D721Med (cell line): ENCODE results near the gene PIANP.
"Not testable (repeated sequence)": the region's sequence is repeated elsewhere in the genome, so short reads cannot be mapped to it uniquely, and the experiment has no call there.

Source experiments
- DNase-seq: peaks from one replicate; pipeline ENCODE4 v3.0.0; 2011; ENCODE audit warnings: low spot score; ENCODE audit not compliant: insufficient read length
- FAIRE-seq: peaks from 2 replicates; lab custom pipeline; 2011; peaks lifted over from hg19 to GRCh38; lab: Jason Lieb, UNC
- TF ChIP-seq, protein P1 (sequence below): IDR thresholded peaks from 2 replicates; pipeline ENCODE4 v1.5.1; 2012; ENCODE audit warnings: mild to moderate bottlenecking, control low read depth; ENCODE audit not compliant: insufficient read depth; ENCODE audit errors: missing control alignments

The PIANP gene

DNA sequence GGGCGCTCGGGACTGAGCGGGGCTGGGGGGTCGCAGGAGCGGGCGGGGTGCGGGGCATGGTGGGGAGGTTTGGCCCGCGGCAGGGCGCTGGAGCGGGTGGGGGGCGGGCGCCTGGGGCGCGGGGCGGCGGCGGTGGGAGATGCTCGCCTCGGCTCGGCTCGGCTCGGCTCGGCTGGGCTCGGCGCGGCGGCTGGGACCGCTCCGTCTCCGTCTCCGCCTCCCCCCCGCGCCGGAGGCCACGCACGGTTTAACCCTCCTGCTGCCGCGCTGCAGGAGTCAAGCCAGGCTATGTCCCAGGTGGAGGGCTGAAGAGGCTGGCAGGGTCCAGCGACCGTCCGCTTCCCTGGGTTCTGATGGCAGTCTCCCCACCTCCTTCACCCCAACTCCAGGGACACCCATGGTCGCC is at the start of gene PIANP:
PIANP (minus strand) TSS at position 170 of the 406 bp plus-strand sequence. CDS start 2,754 bp downstream, outside the sequence.
- FAIRE-seq (no peak), DNase-seq (peak; percentile 80)
- TF ChIP-seq, protein P1, sequence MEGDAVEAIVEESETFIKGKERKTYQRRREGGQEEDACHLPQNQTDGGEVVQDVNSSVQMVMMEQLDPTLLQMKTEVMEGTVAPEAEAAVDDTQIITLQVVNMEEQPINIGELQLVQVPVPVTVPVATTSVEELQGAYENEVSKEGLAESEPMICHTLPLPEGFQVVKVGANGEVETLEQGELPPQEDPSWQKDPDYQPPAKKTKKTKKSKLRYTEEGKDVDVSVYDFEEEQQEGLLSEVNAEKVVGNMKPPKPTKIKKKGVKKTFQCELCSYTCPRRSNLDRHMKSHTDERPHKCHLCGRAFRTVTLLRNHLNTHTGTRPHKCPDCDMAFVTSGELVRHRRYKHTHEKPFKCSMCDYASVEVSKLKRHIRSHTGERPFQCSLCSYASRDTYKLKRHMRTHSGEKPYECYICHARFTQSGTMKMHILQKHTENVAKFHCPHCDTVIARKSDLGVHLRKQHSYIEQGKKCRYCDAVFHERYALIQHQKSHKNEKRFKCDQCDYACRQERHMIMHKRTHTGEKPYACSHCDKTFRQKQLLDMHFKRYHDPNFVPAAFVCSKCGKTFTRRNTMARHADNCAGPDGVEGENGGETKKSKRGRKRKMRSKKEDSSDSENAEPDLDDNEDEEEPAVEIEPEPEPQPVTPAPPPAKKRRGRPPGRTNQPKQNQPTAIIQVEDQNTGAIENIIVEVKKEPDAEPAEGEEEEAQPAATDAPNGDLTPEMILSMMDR, result no peak

DNA sequence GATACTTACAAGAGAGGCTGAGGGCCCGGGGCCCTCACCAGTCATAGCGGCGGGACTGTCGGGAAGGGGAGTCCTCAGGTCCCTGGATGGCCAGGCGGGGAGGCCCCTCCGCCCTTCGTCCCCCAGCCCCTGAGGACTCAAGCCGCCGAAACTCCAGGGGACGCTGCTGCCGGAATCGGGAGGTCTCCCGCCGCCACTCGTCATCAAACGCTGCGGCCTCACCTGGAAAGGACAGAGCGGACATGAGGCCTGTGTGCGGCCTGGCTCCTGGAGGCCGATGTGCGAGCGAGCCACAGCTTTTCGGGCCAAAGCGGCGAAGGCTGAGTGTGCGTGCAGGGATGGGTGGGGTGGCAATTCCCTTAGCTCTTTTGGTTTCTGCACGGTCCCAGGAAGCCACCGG is 48.1 kb upstream of the PIANP start:
- TF ChIP-seq, protein P1, result no peak
- FAIRE-seq, result no peak

GRCh38 chr12:6747216-6747615 is 46.6 kb upstream of the PIANP start:
- TF ChIP-seq, protein P1, result no peak
- DNase-seq, result no peak
- FAIRE-seq, result no peak

More for the DNA sequence above, 48.1 kb upstream of the PIANP start:
- no peak for DNase-seq

DNA sequence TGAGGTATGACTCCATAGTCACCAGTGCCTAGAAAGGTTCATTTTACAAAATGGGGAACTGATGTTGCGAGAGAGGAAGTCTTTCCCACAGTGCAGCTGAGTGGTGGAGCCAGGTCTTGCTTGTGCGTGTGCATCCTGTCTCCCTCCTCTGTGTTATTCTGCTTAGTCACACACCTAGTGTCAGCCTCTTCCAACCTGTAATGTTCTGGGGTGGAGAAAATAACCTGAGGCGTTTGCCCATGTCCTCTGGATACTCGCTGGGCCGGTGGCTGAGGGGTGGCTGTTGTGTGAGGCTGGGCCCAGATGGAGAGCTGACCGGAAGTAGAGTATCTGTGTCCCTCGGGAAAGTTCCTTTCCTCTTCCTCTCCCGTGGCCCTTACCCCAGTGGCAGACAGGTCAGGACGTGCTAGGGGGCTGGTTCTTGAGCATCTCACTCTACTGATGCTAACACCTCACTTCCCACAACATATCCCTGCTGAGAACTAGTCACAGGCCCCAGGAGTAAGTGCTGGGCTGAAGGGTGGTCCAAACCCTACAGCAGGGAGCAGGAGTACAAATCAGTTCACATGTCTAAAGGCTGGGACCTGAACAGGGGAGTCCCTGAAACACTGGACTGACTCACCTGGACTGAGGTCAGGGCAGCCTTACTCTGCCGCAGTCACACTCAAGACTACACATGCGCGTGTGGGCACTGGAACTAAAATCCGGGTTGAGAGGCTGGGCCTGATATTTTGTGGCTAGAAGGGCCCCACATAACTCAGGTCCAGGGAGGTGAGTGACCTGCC is 45.3 kb upstream of the PIANP start:
- TF ChIP-seq, protein P1, result no peak
- DNase-seq (no peak), FAIRE-seq (no peak)

GRCh38 chr12:6743300-6743699 is 42.7 kb upstream of the PIANP start:
- not testable (repeated sequence) for FAIRE-seq, DNase-seq

DNA sequence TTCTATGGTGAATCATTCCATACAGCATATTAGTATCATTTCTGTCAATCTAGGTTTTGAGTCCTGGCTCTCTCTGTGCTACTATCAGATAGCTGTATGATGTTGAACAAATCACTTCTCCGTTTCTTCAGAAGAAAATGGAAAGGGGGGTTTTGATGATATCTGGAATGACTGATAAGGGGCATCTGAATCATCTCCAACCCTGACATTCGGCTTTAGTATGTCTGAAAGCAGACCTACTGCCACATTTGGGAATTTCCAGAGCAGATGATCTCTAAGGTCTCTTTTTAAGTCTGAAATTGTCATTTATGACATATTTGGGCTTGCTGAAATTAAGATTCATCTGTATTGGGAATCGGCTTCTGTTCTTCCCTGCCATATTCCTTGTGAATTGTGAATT is 42.2 kb upstream of the PIANP start:
- TF ChIP-seq, protein P1, result no peak
- FAIRE-seq, result no peak

GRCh38 chr12:6742080-6742479 is 41.5 kb upstream of the PIANP start:
- DNase-seq, FAIRE-seq: not testable (repeated sequence)

More for the DNA sequence above, 42.2 kb upstream of the PIANP start:
- DNase-seq, result no peak

GRCh38 chr12:6736754-6737153 is 36.1 kb upstream of the PIANP start:
- TF ChIP-seq, protein P1, result no peak
- DNase-seq, result no peak
- FAIRE-seq, result no peak
